Activated naive CD4-positive, alpha-beta T cell treated with anti-CD3 and anti-CD28 coated beads for 36 hours (primary cell): Measurements from ENCODE around the gene PALLD. TPM values are rescaled to one million over a fixed set of nuclear protein-coding genes. Genes with fewer than 3 reads are reported as not detected.
"Not testable (repeated sequence)": the region's sequence is repeated elsewhere in the genome, so short reads cannot be mapped to it uniquely, and the experiment has no call there.

Source experiments
- CTCF ChIA-PET: fragments of 350-600 bp; sonication (Branson Sonifier 250); formaldehyde crosslinking; loops from one replicate; lab custom pipeline; 2021; ENCODE audit warnings: antibody characterized with exemption; lab: Charles Lee
- DNase-seq: peaks from one replicate; pipeline ENCODE4 v3.0.0-alpha.2; 2020
- H3K27ac Mint-ChIP-seq: one replicate; pipeline ENCODE4 v1.8.0; 2021; ENCODE audit warnings: mild to moderate bottlenecking, mixed read lengths
- H3K27me3 Mint-ChIP-seq: one replicate; pipeline ENCODE4 v1.8.0; 2021; ENCODE audit warnings: low read depth, mixed read lengths
- H3K36me3 Mint-ChIP-seq: one replicate; pipeline ENCODE4 v1.8.0; 2021; ENCODE audit warnings: low read depth, mixed read lengths
- H3K4me1 Mint-ChIP-seq: one replicate; pipeline ENCODE4 v1.8.0; 2021; ENCODE audit warnings: low read depth, mixed read lengths
- H3K4me3 Mint-ChIP-seq: one replicate; pipeline ENCODE4 v1.8.0; 2021; ENCODE audit warnings: mild to moderate bottlenecking, moderate library complexity, mixed read lengths
- H3K9me3 Mint-ChIP-seq: one replicate; pipeline ENCODE4 v1.8.0; 2021; ENCODE audit warnings: mixed read lengths
- intact Hi-C: fragments of 100-400 bp; cut with micrococcal nuclease; formaldehyde crosslinking; loops from one replicate; pipeline ENCODE4 v1.15.1; 2023
- total RNA-seq, 2 experiments: library from RNA; stranded (reverse); gene quantifications; one replicate each; pipeline ENCODE4 v1.2.3, GENCODE V29; 2021

The PALLD gene
- total RNA-seq, 2 experiments from 2014 or later, result 7.3 to 7.8 TPM

GRCh38 chr4:168501407-168501806, 4.6 kb downstream of the PALLD start:
- Mint-ChIP-seq H3K4me3 (no peak overlapping the region), H3K36me3 (no peaks in the 10 kb centered on the region), H3K27me3 (peaks cover 2% of the 10 kb centered on the region), H3K9me3 (no peaks in the 10 kb centered on the region), H3K4me1 (peaks cover 14% of the 10 kb centered on the region), H3K27ac (no peak overlapping the region)
- CTCF ChIA-PET, result no interaction called here
- DNase-seq, result no peak
- intact Hi-C loops, result no loop called here

- Mint-ChIP-seq H3K36me3 (no peaks in the 10 kb centered on the region), H3K4me3 (no peak overlapping the region), H3K9me3 (no peaks in the 10 kb centered on the region), H3K27me3 (peaks cover 2% of the 10 kb centered on the region), H3K4me1 (peaks cover 14% of the 10 kb centered on the region), H3K27ac (no peak overlapping the region)
- DNase-seq, result no peak
- CTCF ChIA-PET, result no interaction called here
- intact Hi-C loops, result no loop called here
These were observed 6.0 kb downstream of the PALLD start for GRCh38 chr4:168502861-168503260.

- Mint-ChIP-seq H3K4me3 (no peak overlapping the region), H3K4me1 (peaks cover 14% of the 10 kb centered on the region), H3K27ac (no peak overlapping the region), H3K36me3 (no peaks in the 10 kb centered on the region), H3K27me3 (peaks cover 2% of the 10 kb centered on the region), H3K9me3 (no peaks in the 10 kb centered on the region)
- intact Hi-C loops, result no loop called here
- peak; percentile 25 for DNase-seq
- CTCF ChIA-PET, result interaction anchor here (0.7 kb wide), 1 partner anchor 71 kb away, joined by 3 read pairs; no protein-coding TSS in a partner anchor
These were observed 7.0 kb downstream of the PALLD start for GRCh38 chr4:168503652-168504362.

- CTCF ChIA-PET, result interaction anchor here (0.7 kb wide), 1 partner anchor 72 kb away, joined by 3 read pairs; no protein-coding TSS in a partner anchor
These were observed 7.7 kb downstream of the PALLD start for GRCh38 chr4:168504526-168504925.

GRCh38 chr4:168506014-168506413, 9.2 kb downstream of the PALLD start:
- no peak for DNase-seq
- Mint-ChIP-seq H3K9me3 (no peaks in the 10 kb centered on the region), H3K27ac (no peak overlapping the region), H3K4me1 (peaks cover 28% of the 10 kb centered on the region), H3K27me3 (peaks cover 2% of the 10 kb centered on the region), H3K4me3 (no peak overlapping the region), H3K36me3 (no peaks in the 10 kb centered on the region)
- CTCF ChIA-PET, result no interaction called here
- intact Hi-C loops, result no loop called here

More at GRCh38 chr4:168504526-168504925, 7.7 kb downstream of the PALLD start:
- Mint-ChIP-seq H3K4me3 (no peak overlapping the region), H3K27ac (no peak overlapping the region), H3K27me3 (peaks cover 2% of the 10 kb centered on the region), H3K36me3 (no peaks in the 10 kb centered on the region), H3K9me3 (no peaks in the 10 kb centered on the region), H3K4me1 (peaks cover 17% of the 10 kb centered on the region)
- DNase-seq, result no peak
- intact Hi-C loops, result no loop called here

GRCh38 chr4:168507178-168507815, 10.4 kb downstream of the PALLD start:
- Mint-ChIP-seq H3K27ac (no peak overlapping the region), H3K9me3 (no peaks in the 10 kb centered on the region), H3K36me3 (no peaks in the 10 kb centered on the region), H3K4me3 (no peak overlapping the region), H3K27me3 (no peaks in the 10 kb centered on the region), H3K4me1 (peaks cover 39% of the 10 kb centered on the region)
- no peak for DNase-seq
- CTCF ChIA-PET, result no interaction called here
- intact Hi-C loops, result no loop called here

- no peak for DNase-seq
- no peak overlapping the region for H3K4me3 Mint-ChIP-seq
- H3K27ac Mint-ChIP-seq, result no peak overlapping the region
- CTCF ChIA-PET, result no interaction called here
- peaks cover 37% of the 10 kb centered on the region for H3K4me1 Mint-ChIP-seq
- H3K36me3 Mint-ChIP-seq, result no peaks in the 10 kb centered on the region
- no peaks in the 10 kb centered on the region for H3K9me3 Mint-ChIP-seq
- H3K27me3 Mint-ChIP-seq, result no peaks in the 10 kb centered on the region
- intact Hi-C loops, result no loop called here
These were observed 11.8 kb downstream of the PALLD start for GRCh38 chr4:168508683-168509082.

- Mint-ChIP-seq H3K4me1 (peaks cover 33% of the 10 kb centered on the region), H3K4me3 (no peak overlapping the region), H3K36me3 (no peaks in the 10 kb centered on the region), H3K27me3 (no peaks in the 10 kb centered on the region), H3K27ac (peak overlapping the region; percentile 62), H3K9me3 (no peaks in the 10 kb centered on the region)
- intact Hi-C loops, result loop anchor here (1.0 to 10.0 kb wide), 11 partner anchors 22 to 1248 kb away; partner anchors contain the start of genes CBR4, DDX60 and HPF1
- CTCF ChIA-PET, result interaction anchor here (1.4 kb wide), 1 partner anchor 81 kb away, joined by 3 read pairs; no protein-coding TSS in a partner anchor
- peak; percentile 74 for DNase-seq
These were observed 12.9 kb downstream of the PALLD start for GRCh38 chr4:168509786-168510185.

- Mint-ChIP-seq H3K27ac (no peak overlapping the region), H3K4me1 (peaks cover 33% of the 10 kb centered on the region), H3K27me3 (no peaks in the 10 kb centered on the region), H3K9me3 (no peaks in the 10 kb centered on the region), H3K4me3 (peak overlapping the region; percentile 13), H3K36me3 (no peaks in the 10 kb centered on the region)
- intact Hi-C loops, result loop anchor here (2.0 to 10.0 kb wide), 5 partner anchors 120 to 903 kb away; no protein-coding TSS in a partner anchor
- peak; percentile 92 for DNase-seq
- CTCF ChIA-PET, result interaction anchor here (0.7 to 1.9 kb wide), 5 partner anchors 36 to 498 kb away, joined by 3 to 5 read pairs (median 3); partner anchors contain the start of gene CBR4
These were observed 15.1 kb downstream of the PALLD start for GRCh38 chr4:168511780-168512489.

GRCh38 chr4:168513826-168514225, 17.0 kb downstream of the PALLD start:
- CTCF ChIA-PET, result interaction anchor here (0.7 to 1.9 kb wide), 8 partner anchors 13 to 410 kb away, joined by 3 to 8 read pairs (median 4); no protein-coding TSS in a partner anchor
- H3K9me3 Mint-ChIP-seq, DNase-seq, H3K27ac Mint-ChIP-seq, H3K27me3 Mint-ChIP-seq, H3K4me3 Mint-ChIP-seq, H3K36me3 Mint-ChIP-seq: not testable (repeated sequence)
- intact Hi-C loops, result loop anchor here (1.0 to 10.0 kb wide), 8 partner anchors 38 to 973 kb away; no protein-coding TSS in a partner anchor
- peaks cover 33% of the 10 kb centered on the region for H3K4me1 Mint-ChIP-seq

- no peak overlapping the region for H3K27ac Mint-ChIP-seq
- no peaks in the 10 kb centered on the region for H3K36me3 Mint-ChIP-seq
- no peaks in the 10 kb centered on the region for H3K9me3 Mint-ChIP-seq
- CTCF ChIA-PET, result interaction anchor here (0.6 to 1.9 kb wide), 14 partner anchors 12 to 409 kb away, joined by 3 to 8 read pairs (median 4); no protein-coding TSS in a partner anchor
- intact Hi-C loops, result loop anchor here (1.0 to 10.0 kb wide), 8 partner anchors 38 to 972 kb away; no protein-coding TSS in a partner anchor
- no peak for DNase-seq
- H3K4me1 Mint-ChIP-seq, result peaks cover 32% of the 10 kb centered on the region
- no peak overlapping the region for H3K4me3 Mint-ChIP-seq
- H3K27me3 Mint-ChIP-seq, result no peaks in the 10 kb centered on the region
These were observed 17.5 kb downstream of the PALLD start for GRCh38 chr4:168514249-168514852.
